Naive B cell (primary cell): ENCODE results near the gene DUSP12. TPM values are rescaled to one million over a fixed set of nuclear protein-coding genes. Genes with fewer than 3 reads are reported as not detected.
"Not testable (repeated sequence)": the region's sequence is repeated elsewhere in the genome, so short reads cannot be mapped to it uniquely, and the experiment has no call there.

Source experiments
- ATAC-seq, 2 donors: fragments of 150-1000 bp; cut with Tn5 transposase; 2 replicates each; pipeline ENCODE4 v1.10.0; 2021; ENCODE audit warnings: low read depth in 2 of 2, mild to moderate bottlenecking in 2 of 2, moderate library complexity in 2 of 2
- DNase-seq: peaks from one replicate; pipeline ENCODE4 v3.0.0; 2022
- H3K27ac Mint-ChIP-seq, 6 donors: one replicate each; pipeline ENCODE4 v1.8.0; 2020 to 2022; ENCODE audit warnings: mild to moderate bottlenecking in 6 of 6, mixed read lengths in 6 of 6, moderate library complexity in 5 of 6, inconsistent platforms in 2 of 6
- H3K27me3 Mint-ChIP-seq, 3 donors: one replicate each; pipeline ENCODE4 v1.8.0; 2021 to 2022; ENCODE audit warnings: mixed read lengths in 3 of 3, mild to moderate bottlenecking in 1 of 3
- H3K36me3 Mint-ChIP-seq, 2 donors: one replicate each; pipeline ENCODE4 v1.8.0; 2020 to 2022; ENCODE audit warnings: mixed read lengths in 2 of 2, inconsistent platforms in 1 of 2, mild to moderate bottlenecking in 1 of 2
- H3K4me1 Mint-ChIP-seq, 3 donors: one replicate each; pipeline ENCODE4 v1.8.0; 2020 to 2022; ENCODE audit warnings: mixed read lengths in 3 of 3, inconsistent platforms in 1 of 3, mild to moderate bottlenecking in 1 of 3, moderate library complexity in 1 of 3
- H3K4me3 Mint-ChIP-seq, 8 donors: one replicate each; pipeline ENCODE4 v1.8.0; 2020 to 2022; ENCODE audit warnings: mild to moderate bottlenecking in 8 of 8, mixed read lengths in 8 of 8, moderate library complexity in 8 of 8, inconsistent platforms in 2 of 8
- H3K9me3 Mint-ChIP-seq, 7 donors: one replicate each; pipeline ENCODE4 v1.8.0; 2020 to 2022; ENCODE audit warnings: mixed read lengths in 7 of 7, mild to moderate bottlenecking in 5 of 7, inconsistent platforms in 2 of 7, moderate library complexity in 1 of 7
- polyA plus RNA-seq, 6 donors: library from polyadenylated mRNA; unstranded; fragments of 300-500 nt; fragmentation: Illumina TruSeq; gene quantifications; one replicate each; pipeline ENCODE4 v1.2.3, GENCODE V29; 2021; ENCODE audit warnings: low read depth in 6 of 6

Gene DUSP12
- polyA plus RNA-seq, 6 donors from 2014 or later: 58.2 to 109 (median 66.5) TPM

DNA sequence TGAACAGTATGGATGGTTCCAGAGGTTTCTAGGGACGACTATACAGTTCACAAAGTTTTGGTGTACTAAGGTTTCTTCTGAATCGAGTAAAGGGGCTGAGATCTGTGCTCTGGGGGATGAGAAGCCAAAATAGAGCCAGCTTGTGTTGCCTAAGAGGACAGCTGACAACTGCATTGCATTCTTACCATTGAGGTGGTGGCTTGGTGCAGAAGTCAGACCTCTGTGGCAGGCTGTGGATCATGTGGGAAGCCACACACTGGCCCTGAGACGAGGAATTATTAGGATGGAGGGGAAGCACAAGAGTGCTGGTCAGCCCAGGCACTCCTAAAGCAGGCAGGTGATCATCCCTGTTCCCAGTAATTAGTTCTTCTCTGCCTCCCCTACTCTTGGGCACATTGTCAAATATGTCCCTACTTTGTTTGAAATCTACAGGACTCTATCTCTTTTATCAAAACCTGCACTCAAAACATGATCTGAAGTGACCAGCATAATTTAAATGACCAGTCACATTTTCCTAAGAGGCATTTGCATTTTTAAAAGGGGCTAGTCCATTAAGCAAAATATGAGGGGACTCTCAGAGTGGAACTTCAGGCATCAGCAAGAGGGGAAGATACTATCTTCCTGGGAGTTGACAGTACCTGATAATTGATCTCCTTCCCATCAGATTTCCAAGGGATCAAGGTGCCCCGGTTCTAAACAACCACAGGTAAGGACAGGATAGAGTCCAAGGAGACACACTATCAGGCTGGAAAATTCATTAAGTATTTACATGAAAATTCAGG, 28.4 kb upstream of the DUSP12 start, which contains the start of gene FCRLB:
Gene FCRLB (plus strand): TSS at position 589 of the 782 bp plus-strand sequence. CDS start 1,129 bp downstream, outside the sequence.
- Mint-ChIP-seq H3K4me3 (peak within 1 kb of the TSS in 1 of 8 donors; percentile 8), H3K4me1 (peaks cover 55 to 80% (median 78%) of the 10 kb centered on the region in 3 donors), H3K36me3 (no peaks in the 10 kb centered on the region), H3K27me3 (no peaks in the 10 kb centered on the region), H3K9me3 (peaks cover 0 to 2% (median 0%) of the 10 kb centered on the region in 7 donors), H3K27ac (peak within 1 kb of the TSS in 3 of 6 donors; percentile 7 to 85 (median 61))
- ATAC-seq (no peak), DNase-seq (no peak)

DNA sequence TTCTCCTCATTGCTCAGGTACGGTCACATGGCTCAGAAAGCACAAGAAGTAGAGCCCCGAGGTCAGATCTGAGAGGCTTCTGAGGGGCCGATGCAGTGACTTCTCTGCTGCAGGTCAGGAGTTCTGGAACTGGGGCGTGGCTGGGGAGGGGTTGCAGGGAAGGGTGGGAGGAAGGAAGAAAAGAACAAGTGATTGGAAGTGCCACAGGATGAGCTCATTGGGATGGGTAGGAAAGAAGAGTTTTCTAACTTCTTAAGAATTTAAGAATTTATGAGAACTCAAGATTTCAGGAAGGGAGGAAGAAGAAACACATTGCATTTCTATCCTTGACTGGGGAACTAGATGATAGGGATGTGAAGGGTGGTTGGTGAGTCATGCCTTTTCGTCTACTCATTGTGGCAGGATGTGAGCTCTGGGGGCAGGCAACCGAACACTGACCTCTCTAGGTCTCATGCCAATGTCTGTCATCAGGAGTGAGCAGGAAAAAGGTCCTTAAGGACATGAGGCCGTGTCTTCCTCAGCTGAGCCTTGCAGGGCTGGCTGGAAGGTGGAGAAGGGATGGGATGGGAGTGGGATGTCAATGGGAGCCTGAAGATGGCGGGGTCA, 27.7 kb upstream of the DUSP12 start:
- H3K36me3 Mint-ChIP-seq: no peaks in the 10 kb centered on the region
- H3K4me3 Mint-ChIP-seq: no peak overlapping the region
- ATAC-seq (no peak), DNase-seq (no peak)
- peak overlapping the region in 3 of 6 donors; percentile 7 to 85 (median 35) for H3K27ac Mint-ChIP-seq
- H3K27me3 Mint-ChIP-seq: no peaks in the 10 kb centered on the region
- H3K9me3 Mint-ChIP-seq: peaks cover 0 to 2% (median 0%) of the 10 kb centered on the region in 7 donors
- H3K4me1 Mint-ChIP-seq: peaks cover 55 to 79% (median 78%) of the 10 kb centered on the region in 3 donors

DNA sequence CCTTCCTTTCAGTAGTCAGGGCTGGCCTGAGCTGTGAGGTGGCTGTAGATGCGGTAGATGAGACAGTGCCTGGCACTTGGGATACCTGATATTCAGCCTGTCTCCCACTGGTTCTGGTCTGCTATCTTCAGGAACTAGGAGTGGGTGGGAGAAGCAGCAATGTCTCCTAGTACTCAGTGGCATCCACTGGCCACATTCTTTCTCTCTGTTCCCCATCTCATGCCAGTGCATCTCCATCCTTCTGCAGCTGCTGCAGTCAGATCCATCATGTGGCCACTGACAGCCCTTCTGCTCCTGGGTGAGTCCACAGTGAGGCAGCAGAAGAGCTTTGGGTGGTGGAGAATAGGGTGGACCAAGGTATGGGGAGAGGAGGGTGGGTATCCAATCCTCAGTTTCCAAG, 27.2 kb upstream of the DUSP12 start:
- H3K27me3 Mint-ChIP-seq: no peaks in the 10 kb centered on the region
- ATAC-seq: no peak

DNA sequence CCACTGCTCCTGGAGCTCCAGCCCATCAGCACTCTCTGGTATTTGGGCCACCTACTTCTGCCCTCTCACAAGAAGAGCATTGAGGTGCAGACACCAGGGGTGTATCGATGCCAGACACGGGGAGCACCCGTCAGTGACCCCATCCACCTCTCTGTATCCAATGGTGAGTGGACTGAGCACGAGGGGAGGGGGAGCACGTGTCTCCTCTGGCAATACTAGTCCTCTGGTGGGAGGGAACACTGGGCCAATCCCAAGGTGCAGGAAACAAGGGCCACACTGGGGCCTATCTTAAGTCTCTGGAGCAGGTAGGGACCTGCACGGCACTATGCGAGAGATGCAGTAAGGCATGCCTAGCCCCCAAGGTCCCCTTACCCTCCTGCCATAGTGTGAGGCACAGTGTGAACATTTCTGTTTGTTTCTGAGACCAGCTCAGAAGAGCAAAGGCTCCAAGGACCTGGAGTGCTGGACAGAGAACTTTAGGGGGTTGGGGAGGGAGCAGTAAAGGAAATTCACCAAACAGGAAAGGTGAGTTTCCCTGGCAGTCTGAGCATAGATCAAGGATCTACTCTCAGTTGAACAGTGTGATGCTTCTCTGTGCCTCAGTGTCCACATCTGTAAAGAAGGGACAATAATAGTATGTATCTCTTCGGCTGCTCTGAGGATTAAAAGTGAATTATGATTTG, 26.0 kb upstream of the DUSP12 start:
- H3K36me3 Mint-ChIP-seq: no peaks in the 10 kb centered on the region
- H3K27ac Mint-ChIP-seq: no peak overlapping the region
- peaks cover 0 to 2% (median 0%) of the 10 kb centered on the region in 7 donors for H3K9me3 Mint-ChIP-seq
- H3K4me3 Mint-ChIP-seq: peak overlapping the region in 2 of 8 donors; percentile 4 to 55
- peaks cover 49 to 75% (median 74%) of the 10 kb centered on the region in 3 donors for H3K4me1 Mint-ChIP-seq
- ATAC-seq (no peak), DNase-seq (no peak)
- no peaks in the 10 kb centered on the region for H3K27me3 Mint-ChIP-seq

More for the DNA sequence above, 27.2 kb upstream of the DUSP12 start:
- Mint-ChIP-seq H3K4me3 (no peak overlapping the region), H3K4me1 (peaks cover 50 to 76% (median 74%) of the 10 kb centered on the region in 3 donors), H3K36me3 (no peaks in the 10 kb centered on the region), H3K9me3 (peaks cover 0 to 2% (median 0%) of the 10 kb centered on the region in 7 donors), H3K27ac (no peak overlapping the region)
- no peak for DNase-seq

- H3K27me3 Mint-ChIP-seq, DNase-seq, H3K36me3 Mint-ChIP-seq, H3K9me3 Mint-ChIP-seq, ATAC-seq: not testable (repeated sequence)
- Mint-ChIP-seq H3K4me1 (peaks cover 39 to 64% (median 63%) of the 10 kb centered on the region in 3 donors), H3K27ac (peak overlapping the region in 5 of 6 donors; percentile 49 to 94 (median 76)), H3K4me3 (peak overlapping the region; percentile 88 to 99 (median 98))
These were observed 24.2 kb upstream of the DUSP12 start for GRCh38 chr1:161725258-161725907.

GRCh38 chr1:161725908-161726472, 23.6 kb upstream of the DUSP12 start:
- H3K4me3 Mint-ChIP-seq: peak overlapping the region; percentile 88 to 99 (median 98)

GRCh38 chr1:161726473-161727255, 22.9 kb upstream of the DUSP12 start:
- H3K27me3 Mint-ChIP-seq: no peaks in the 10 kb centered on the region
- H3K4me3 Mint-ChIP-seq: peak overlapping the region; percentile 88 to 99 (median 98)
- H3K9me3 Mint-ChIP-seq: peaks cover 0 to 2% (median 0%) of the 10 kb centered on the region in 7 donors
- ATAC-seq (peak; percentile 64 to 66), DNase-seq (peak; percentile 54)
- H3K36me3 Mint-ChIP-seq: no peaks in the 10 kb centered on the region
- peaks cover 31 to 54% (median 50%) of the 10 kb centered on the region in 3 donors for H3K4me1 Mint-ChIP-seq
- H3K27ac Mint-ChIP-seq: peak overlapping the region in 5 of 6 donors; percentile 62 to 94 (median 76)

More at GRCh38 chr1:161725908-161726472, 23.6 kb upstream of the DUSP12 start:
- H3K36me3 Mint-ChIP-seq: no peaks in the 10 kb centered on the region
- H3K9me3 Mint-ChIP-seq: peaks cover 0 to 2% (median 0%) of the 10 kb centered on the region in 7 donors
- ATAC-seq (peak; percentile 42 to 48), DNase-seq (peak; percentile 52)
- H3K4me1 Mint-ChIP-seq: peaks cover 35 to 59% (median 57%) of the 10 kb centered on the region in 3 donors
- no peaks in the 10 kb centered on the region for H3K27me3 Mint-ChIP-seq
- peak overlapping the region; percentile 62 to 94 (median 74) for H3K27ac Mint-ChIP-seq

DNA sequence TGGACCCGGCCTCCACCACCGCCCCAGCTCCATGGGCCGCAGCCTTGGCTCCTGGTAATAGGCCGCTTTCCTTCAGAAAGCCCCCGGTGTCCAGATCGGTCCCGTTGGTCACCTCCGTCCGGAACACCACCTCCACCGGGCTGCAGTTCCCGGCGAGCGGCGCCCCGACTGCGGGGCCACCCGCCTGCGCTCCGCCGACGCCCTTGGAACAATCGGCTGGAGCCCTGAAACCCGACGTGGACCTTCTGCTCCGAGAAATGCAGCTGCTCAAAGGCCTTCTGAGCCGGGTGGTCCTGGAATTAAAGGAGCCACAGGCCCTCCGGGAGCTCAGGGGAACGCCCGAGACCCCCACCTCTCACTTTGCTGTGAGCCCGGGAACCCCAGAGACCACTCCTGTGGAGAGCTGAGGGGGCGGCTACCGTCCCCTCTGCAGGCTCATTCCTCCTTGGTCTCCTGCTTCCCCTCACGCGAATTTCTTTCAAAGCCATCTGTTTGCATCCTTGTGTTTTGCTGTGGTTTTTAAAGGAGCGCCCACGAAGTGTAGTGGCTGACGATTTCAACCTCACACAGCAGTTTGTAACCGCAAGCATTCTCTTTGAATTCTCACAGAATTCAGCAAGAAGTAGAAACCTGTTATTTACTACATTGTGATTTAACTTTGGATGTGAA, 22.2 kb upstream of the DUSP12 start:
- H3K36me3 Mint-ChIP-seq: no peaks in the 10 kb centered on the region
- peak overlapping the region; percentile 45 to 97 (median 88) for H3K27ac Mint-ChIP-seq
- ATAC-seq (peak; percentile 5 to 7), DNase-seq (no peak)
- peak overlapping the region; percentile 88 to 99 (median 98) for H3K4me3 Mint-ChIP-seq
- no peaks in the 10 kb centered on the region for H3K9me3 Mint-ChIP-seq
- no peaks in the 10 kb centered on the region for H3K27me3 Mint-ChIP-seq
- H3K4me1 Mint-ChIP-seq: peaks cover 25 to 47% (median 44%) of the 10 kb centered on the region in 3 donors

DNA sequence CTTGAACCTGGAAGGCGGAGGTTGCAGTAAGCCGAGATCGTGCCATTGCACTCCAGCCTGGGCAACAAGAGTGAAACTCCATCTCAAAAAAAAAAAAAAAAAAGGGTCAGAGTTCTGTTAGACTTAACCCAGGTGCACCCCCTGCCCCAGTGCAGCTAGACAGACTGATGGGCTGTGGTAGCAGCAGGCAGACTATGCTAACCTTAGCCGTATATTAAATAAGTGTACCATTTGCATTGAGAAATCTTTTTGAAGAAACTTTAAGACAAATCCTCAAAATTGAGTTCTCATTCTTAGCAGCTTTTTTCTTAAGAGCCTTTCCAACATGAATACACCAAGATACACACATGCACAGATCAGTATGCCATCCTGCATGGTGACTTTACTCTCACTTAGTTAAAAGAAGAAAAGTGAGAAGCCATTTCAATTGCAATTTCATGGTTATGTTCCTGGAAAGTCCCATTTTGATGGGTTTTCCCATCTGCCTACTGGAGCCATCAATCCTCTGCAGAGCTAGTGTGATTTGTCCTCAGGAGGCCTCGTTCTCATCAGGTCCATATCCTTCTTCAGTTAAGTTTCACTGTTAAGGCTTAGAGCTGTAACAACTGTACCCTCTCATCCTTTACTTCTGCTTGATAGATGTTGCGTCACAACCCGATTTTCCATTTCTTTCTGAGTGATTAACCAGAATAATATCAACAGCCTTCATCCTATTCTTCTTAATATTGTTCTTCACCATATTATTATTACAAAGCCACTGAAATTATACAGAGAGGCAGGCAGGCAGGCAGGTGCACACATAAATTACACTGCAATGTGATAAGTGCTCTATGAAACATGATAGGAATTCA, 21.0 kb upstream of the DUSP12 start:
- peak overlapping the region in 2 of 6 donors; percentile 11 to 15 for H3K27ac Mint-ChIP-seq
- no peak for DNase-seq
- peak overlapping the region in 6 of 8 donors; percentile 88 to 99 (median 98) for H3K4me3 Mint-ChIP-seq
- H3K36me3 Mint-ChIP-seq: no peaks in the 10 kb centered on the region
- peaks cover 25 to 43% (median 36%) of the 10 kb centered on the region in 3 donors for H3K4me1 Mint-ChIP-seq
- ATAC-seq: no peak
- H3K27me3 Mint-ChIP-seq: no peaks in the 10 kb centered on the region
- no peaks in the 10 kb centered on the region for H3K9me3 Mint-ChIP-seq

DNA sequence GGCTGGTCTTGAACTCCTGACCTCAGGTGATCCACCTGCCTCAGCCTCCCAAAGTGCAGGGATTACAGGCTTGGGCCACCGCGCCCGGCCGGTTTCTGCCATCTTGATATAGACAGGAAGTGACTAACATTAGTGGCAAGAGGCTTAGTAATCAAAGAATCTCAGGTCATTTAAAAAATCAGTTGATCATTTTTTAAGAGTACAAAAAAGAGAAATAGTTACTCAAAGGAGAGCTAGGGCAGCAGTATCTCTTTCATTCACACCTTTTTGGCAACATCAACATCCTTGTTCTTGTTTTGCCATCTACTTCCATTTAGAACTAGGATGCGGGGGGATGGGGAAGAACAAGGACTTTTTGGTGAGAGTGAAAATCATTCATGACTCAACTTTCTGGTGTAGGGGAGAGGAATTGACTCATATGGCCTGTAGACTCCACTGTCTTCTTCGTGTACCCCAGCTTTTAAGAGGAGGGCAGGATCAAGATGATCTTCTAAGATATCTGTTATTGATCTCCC, 19.5 kb upstream of the DUSP12 start:
- Mint-ChIP-seq H3K27me3 (no peaks in the 10 kb centered on the region), H3K4me1 (peaks cover 21 to 30% (median 29%) of the 10 kb centered on the region in 3 donors), H3K4me3 (peak overlapping the region in 2 of 8 donors; percentile 8 to 72), H3K36me3 (no peaks in the 10 kb centered on the region), H3K9me3 (no peaks in the 10 kb centered on the region), H3K27ac (peak overlapping the region in 2 of 6 donors; percentile 8 to 38)
- ATAC-seq (no peak), DNase-seq (no peak)

DNA sequence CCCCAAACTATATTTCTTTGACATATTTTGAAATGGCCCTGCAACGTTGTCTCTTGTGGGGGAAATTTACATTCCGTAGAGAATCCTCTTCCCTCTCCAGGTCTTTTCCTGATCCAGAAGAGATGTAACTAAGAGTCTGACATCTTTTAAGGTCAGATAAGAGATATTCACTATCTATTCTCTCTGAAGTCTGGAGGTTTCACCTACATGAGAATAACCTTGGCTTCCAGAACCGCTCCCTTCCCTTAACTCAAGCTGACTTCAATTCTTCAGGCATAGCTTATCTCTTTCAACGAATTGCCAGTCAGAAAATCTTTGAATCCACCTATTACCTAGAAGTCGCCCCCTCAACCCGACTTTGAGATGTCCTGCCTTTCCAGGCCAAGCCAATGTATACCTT, 18.3 kb upstream of the DUSP12 start:
- no peak overlapping the region for H3K4me3 Mint-ChIP-seq
- H3K27me3 Mint-ChIP-seq: no peaks in the 10 kb centered on the region
- no peak for ATAC-seq
- H3K27ac Mint-ChIP-seq: no peak overlapping the region
- H3K4me1 Mint-ChIP-seq: peaks cover 13 to 26% (median 19%) of the 10 kb centered on the region in 3 donors
- H3K36me3 Mint-ChIP-seq: no peaks in the 10 kb centered on the region
- no peaks in the 10 kb centered on the region for H3K9me3 Mint-ChIP-seq
- no peak for DNase-seq
